ENCODE measurements around the gene CADPS.

Gene CADPS

GRCh38 chr3:62659660-62660059 is 215.6 kb downstream of the CADPS start:
- Histone ChIP-seq H3K27me3 (ENCODE audit: control insufficient read depth in 1 of 2, insufficient read depth in 2 of 2, low read length in 2 of 2) (no peaks in the 10 kb centered on the region), H3K9ac (ENCODE audit: low read length) (no peak overlapping the region), H3K9me3 (ENCODE audit: low read length) (no peaks in the 10 kb centered on the region), H3K4me1 (ENCODE audit: insufficient read depth, low read length) (no peaks in the 10 kb centered on the region), H3K27ac (ENCODE audit: low read depth, low read length) (no peak overlapping the region), H3K4me3 (ENCODE audit: low read depth in 1 of 2, low read length in 2 of 2) (no peak overlapping the region), H3K36me3 (ENCODE audit: insufficient read depth, low read length) (no peaks in the 10 kb centered on the region)

- no peaks in the 10 kb centered on the region for H3K4me1 ChIP-seq (ENCODE audit: insufficient read depth, low read length)
- H3K27ac ChIP-seq (ENCODE audit: low read depth, low read length) = no peak overlapping the region
- no peaks in the 10 kb centered on the region for H3K27me3 ChIP-seq (ENCODE audit: control insufficient read depth in 1 of 2, insufficient read depth in 2 of 2, low read length in 2 of 2)
- no peak overlapping the region for H3K9ac ChIP-seq (ENCODE audit: low read length)
- H3K36me3 ChIP-seq (ENCODE audit: insufficient read depth, low read length) = no peaks in the 10 kb centered on the region
- H3K9me3 ChIP-seq (ENCODE audit: low read length) = no peaks in the 10 kb centered on the region
- no peak overlapping the region for H3K4me3 ChIP-seq (ENCODE audit: low read depth in 1 of 2, low read length in 2 of 2)
These were observed 219.5 kb downstream of the CADPS start for GRCh38 chr3:62655691-62656063.

DNA sequence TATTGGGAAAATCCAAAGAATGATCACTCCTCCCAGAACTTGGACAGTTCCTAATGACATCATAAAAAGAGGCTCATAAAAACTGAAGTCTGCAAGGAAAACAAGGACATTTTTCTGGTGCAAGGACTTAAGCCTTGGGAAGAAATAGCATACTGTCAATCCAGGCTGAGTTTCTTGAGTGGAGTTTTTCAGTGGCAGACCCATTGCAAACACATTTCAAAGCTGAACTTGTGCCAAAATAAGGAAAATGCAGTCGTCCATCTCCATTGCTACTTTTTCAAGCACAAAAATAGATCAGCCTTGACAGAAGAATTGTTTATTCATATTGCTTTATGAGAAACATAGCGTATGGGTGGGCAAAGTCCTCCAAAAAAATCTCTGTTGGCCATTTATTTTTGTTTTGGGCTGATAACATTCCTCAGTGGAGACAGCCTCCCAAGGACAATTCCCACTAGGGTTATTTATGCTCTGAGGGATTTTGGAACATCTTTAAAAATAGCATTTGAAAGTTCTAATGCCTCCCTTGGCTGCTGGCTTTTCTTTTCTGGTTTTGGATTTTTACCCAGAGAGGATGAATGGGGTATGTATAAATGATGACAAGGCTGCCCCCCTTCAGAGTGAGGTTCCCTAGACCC is 220.0 kb downstream of the CADPS start:
- no peaks in the 10 kb centered on the region for H3K36me3 ChIP-seq (ENCODE audit: insufficient read depth, low read length)
- no peaks in the 10 kb centered on the region for H3K27me3 ChIP-seq (ENCODE audit: control insufficient read depth in 1 of 2, insufficient read depth in 2 of 2, low read length in 2 of 2)
- no peak overlapping the region for H3K27ac ChIP-seq (ENCODE audit: low read depth, low read length)
- H3K4me3 ChIP-seq (ENCODE audit: low read depth in 1 of 2, low read length in 2 of 2) = no peak overlapping the region
- H3K9me3 ChIP-seq (ENCODE audit: low read length) = no peaks in the 10 kb centered on the region
- no peak overlapping the region for H3K9ac ChIP-seq (ENCODE audit: low read length)
- H3K4me1 ChIP-seq (ENCODE audit: insufficient read depth, low read length) = no peaks in the 10 kb centered on the region

DNA sequence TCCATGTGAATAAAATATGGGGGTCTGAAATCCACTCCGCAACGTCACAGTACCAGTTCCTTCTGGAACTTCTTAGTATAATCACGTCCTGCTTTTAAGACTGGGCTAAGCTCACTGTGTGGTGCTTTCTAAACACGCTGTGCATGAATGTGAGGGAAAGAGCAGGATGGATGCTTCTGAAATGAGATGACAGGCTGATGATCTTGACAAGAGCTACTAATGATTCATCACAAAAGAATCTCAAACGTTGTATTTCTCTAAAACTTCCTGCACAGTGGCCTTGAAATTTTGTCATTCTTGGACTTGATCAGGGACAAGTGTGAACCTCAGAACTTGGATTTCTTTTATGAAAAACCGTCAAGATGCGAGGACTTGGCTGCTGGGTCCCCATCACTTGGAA is 221.4 kb downstream of the CADPS start:
- Histone ChIP-seq H3K4me1 (ENCODE audit: insufficient read depth, low read length) (no peaks in the 10 kb centered on the region), H3K4me3 (ENCODE audit: low read depth in 1 of 2, low read length in 2 of 2) (no peak overlapping the region), H3K9me3 (ENCODE audit: low read length) (no peaks in the 10 kb centered on the region), H3K36me3 (ENCODE audit: insufficient read depth, low read length) (no peaks in the 10 kb centered on the region), H3K27me3 (ENCODE audit: control insufficient read depth in 1 of 2, insufficient read depth in 2 of 2, low read length in 2 of 2) (no peaks in the 10 kb centered on the region), H3K9ac (ENCODE audit: low read length) (no peak overlapping the region), H3K27ac (ENCODE audit: low read depth, low read length) (no peak overlapping the region)

DNA sequence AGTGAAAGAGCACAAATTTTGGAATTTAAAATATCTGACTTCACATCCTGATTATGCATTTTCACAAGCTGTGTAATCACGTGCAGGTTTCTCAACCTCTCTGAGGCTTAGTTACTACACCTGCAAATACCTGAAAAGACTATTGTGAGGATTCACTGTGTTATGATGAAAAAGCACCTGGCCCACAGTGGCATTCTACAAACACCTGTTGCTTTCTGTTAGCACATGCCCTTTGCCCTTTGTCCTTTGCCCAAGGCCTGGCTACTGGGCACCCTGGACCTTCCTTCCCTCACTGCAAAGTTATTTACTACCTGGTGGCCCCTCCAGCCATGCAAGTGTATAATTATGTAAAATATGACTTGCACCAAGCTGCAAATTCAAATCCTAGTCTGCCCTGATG is 227.5 kb downstream of the CADPS start:
- Histone ChIP-seq H3K9ac (ENCODE audit: low read length) (no peak overlapping the region), H3K36me3 (ENCODE audit: insufficient read depth, low read length) (no peaks in the 10 kb centered on the region), H3K4me1 (ENCODE audit: insufficient read depth, low read length) (no peaks in the 10 kb centered on the region), H3K27ac (ENCODE audit: low read depth, low read length) (no peak overlapping the region), H3K4me3 (ENCODE audit: low read depth in 1 of 2, low read length in 2 of 2) (no peak overlapping the region), H3K27me3 (ENCODE audit: control insufficient read depth in 1 of 2, insufficient read depth in 2 of 2, low read length in 2 of 2) (peaks cover 0 to 4% of the 10 kb centered on the region in 2 donors), H3K9me3 (ENCODE audit: low read length) (no peaks in the 10 kb centered on the region)

DNA sequence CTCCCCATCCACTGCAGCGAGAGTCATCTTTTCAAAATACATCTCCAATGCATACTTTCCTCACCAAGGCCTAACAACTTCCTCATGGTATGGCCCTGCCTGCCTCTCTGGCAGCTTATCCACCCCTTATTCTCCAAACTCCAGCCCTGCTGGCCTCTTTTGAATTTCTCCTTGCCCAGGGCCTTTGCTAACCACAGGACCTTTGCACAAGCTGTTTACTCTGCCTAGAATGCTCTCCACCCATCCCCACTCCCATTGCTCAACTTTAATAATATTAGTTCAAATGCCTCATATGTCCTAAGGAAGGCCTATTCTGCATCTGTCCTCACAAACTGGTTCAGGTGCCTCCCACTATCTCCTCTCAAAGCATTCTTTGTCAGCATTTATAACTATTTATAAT is 230.7 kb downstream of the CADPS start:
- H3K36me3 ChIP-seq (ENCODE audit: insufficient read depth, low read length) = no peaks in the 10 kb centered on the region
- no peak overlapping the region for H3K9ac ChIP-seq (ENCODE audit: low read length)
- no peaks in the 10 kb centered on the region for H3K9me3 ChIP-seq (ENCODE audit: low read length)
- no peak overlapping the region for H3K27ac ChIP-seq (ENCODE audit: low read depth, low read length)
- H3K4me1 ChIP-seq (ENCODE audit: insufficient read depth, low read length) = no peaks in the 10 kb centered on the region
- no peak overlapping the region for H3K4me3 ChIP-seq (ENCODE audit: low read depth in 1 of 2, low read length in 2 of 2)
- peaks cover 0 to 4% of the 10 kb centered on the region in 2 donors for H3K27me3 ChIP-seq (ENCODE audit: control insufficient read depth in 1 of 2, insufficient read depth in 2 of 2, low read length in 2 of 2)

DNA sequence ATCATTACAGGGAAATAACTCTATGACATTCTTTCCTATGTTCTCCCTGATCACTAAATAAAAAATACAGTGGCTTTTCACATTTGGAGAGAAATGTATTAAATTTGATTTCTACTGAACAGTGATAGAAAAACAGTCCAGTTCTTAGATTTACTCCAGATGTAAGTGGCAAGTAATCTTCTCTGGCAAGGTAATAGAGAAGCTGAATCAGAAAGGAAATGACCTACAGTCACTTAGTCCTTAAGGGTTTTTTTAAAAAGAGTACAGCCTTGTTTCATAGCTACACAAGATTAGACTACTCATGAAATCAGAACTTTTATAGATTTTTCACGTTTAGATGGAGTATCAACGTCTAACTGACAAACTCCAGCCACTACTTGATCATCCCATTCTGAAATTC is 236.9 kb downstream of the CADPS start:
- no peaks in the 10 kb centered on the region for H3K27me3 ChIP-seq (ENCODE audit: control insufficient read depth in 1 of 2, insufficient read depth in 2 of 2, low read length in 2 of 2)
- no peak overlapping the region for H3K9ac ChIP-seq (ENCODE audit: low read length)
- H3K36me3 ChIP-seq (ENCODE audit: insufficient read depth, low read length) = no peaks in the 10 kb centered on the region
- H3K4me3 ChIP-seq (ENCODE audit: low read depth in 1 of 2, low read length in 2 of 2) = no peak overlapping the region
- H3K9me3 ChIP-seq (ENCODE audit: low read length) = no peaks in the 10 kb centered on the region
- no peaks in the 10 kb centered on the region for H3K4me1 ChIP-seq (ENCODE audit: insufficient read depth, low read length)
- no peak overlapping the region for H3K27ac ChIP-seq (ENCODE audit: low read depth, low read length)

DNA sequence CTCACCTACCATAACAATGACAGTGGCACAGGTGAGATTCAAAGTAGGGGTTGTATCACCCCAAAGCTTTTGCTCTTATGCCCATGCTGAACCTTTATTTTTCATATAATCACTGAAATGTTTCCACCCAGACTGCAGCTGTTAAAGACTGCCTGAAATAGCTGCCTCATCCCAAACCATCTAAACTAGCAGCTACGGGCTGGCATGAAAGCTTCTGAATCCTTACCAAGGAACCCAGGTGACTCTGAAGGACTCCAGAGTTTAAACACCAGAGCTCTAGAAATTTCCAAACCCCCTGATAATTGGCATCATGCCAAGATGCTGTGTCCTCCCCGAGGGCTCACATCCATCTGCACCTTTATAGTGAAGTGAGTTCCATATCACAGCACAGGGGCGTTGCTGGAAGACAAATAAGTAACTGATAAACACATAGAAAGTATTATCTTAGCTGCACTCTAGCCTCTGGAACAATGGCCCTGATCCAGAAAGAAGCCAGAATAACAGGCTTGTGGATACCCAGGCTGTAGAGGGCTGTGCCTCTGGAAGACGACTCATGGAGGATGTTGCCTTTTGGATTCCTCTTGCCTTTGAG is 238.9 kb downstream of the CADPS start:
- no peak overlapping the region for H3K27ac ChIP-seq (ENCODE audit: low read depth, low read length)
- no peaks in the 10 kb centered on the region for H3K9me3 ChIP-seq (ENCODE audit: low read length)
- no peaks in the 10 kb centered on the region for H3K36me3 ChIP-seq (ENCODE audit: insufficient read depth, low read length)
- no peak overlapping the region for H3K9ac ChIP-seq (ENCODE audit: low read length)
- H3K27me3 ChIP-seq (ENCODE audit: control insufficient read depth in 1 of 2, insufficient read depth in 2 of 2, low read length in 2 of 2) = peaks cover 0 to 10% of the 10 kb centered on the region in 2 donors
- H3K4me1 ChIP-seq (ENCODE audit: insufficient read depth, low read length) = no peaks in the 10 kb centered on the region
- no peak overlapping the region for H3K4me3 ChIP-seq (ENCODE audit: low read depth in 1 of 2, low read length in 2 of 2)

DNA sequence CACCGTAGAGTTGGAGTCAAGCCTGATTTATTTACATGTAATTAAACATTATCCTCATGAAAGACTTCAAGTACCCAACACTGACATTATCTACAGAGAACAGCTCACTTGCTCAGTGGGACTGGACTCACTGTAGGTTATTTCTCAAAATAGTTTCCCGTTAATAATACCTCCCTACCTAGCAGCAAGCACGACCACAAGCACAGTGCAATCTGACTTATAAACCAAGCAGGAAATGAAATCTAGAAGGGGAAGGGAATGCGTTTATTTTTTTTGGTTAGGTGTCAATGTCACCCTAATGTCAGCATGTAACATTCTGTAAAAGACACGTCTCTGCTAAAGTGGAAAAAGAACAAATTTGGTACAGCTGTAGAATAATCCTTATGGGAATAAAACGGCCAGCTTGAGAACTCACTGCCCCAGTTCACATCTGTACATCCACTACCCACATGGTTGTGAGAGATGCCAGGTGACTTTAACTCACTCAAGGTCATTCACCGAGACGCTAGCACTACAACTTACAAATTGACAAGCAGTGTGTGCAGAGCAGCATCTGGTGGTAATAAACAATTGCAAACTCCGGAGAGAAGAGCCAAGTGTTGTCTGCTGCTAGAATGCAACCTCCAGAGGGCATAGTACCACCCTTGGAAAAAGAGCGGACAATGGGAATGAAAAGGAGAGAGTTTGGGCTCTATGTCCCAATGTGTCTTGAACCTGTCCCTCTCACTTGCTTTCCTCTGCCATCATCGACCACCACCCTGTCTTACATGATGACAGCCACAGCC is 242.5 kb downstream of the CADPS start:
- Histone ChIP-seq H3K27ac (ENCODE audit: low read depth, low read length) (no peak overlapping the region), H3K36me3 (ENCODE audit: insufficient read depth, low read length) (no peaks in the 10 kb centered on the region), H3K4me3 (ENCODE audit: low read depth in 1 of 2, low read length in 2 of 2) (no peak overlapping the region), H3K9ac (ENCODE audit: low read length) (no peak overlapping the region), H3K4me1 (ENCODE audit: insufficient read depth, low read length) (no peaks in the 10 kb centered on the region), H3K9me3 (ENCODE audit: low read length) (no peaks in the 10 kb centered on the region), H3K27me3 (ENCODE audit: control insufficient read depth in 1 of 2, insufficient read depth in 2 of 2, low read length in 2 of 2) (peaks cover 0 to 10% of the 10 kb centered on the region in 2 donors)

DNA sequence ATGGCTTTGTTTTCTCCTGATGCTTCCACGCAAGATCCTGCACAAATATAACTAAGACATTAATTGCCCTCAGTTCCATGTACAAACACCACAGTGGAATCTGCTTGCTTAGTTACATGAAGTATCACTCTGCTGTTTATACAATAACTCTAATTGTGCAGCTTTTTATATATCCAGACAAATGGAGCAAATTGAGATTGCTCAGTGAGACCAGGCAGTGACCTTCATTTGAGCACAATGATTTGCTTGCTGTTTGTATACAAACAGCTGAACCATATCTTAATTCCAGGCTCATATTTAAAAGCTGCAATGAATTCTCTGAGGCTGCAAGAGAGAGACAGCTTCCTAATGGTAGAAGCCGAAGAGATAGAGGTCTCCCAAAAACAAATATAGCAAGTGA is 243.7 kb downstream of the CADPS start:
- Histone ChIP-seq H3K9me3 (ENCODE audit: low read length) (no peaks in the 10 kb centered on the region), H3K36me3 (ENCODE audit: insufficient read depth, low read length) (no peaks in the 10 kb centered on the region), H3K27ac (ENCODE audit: low read depth, low read length) (no peak overlapping the region), H3K27me3 (ENCODE audit: control insufficient read depth in 1 of 2, insufficient read depth in 2 of 2, low read length in 2 of 2) (peaks cover 0 to 10% of the 10 kb centered on the region in 2 donors), H3K4me1 (ENCODE audit: insufficient read depth, low read length) (no peaks in the 10 kb centered on the region), H3K9ac (ENCODE audit: low read length) (no peak overlapping the region), H3K4me3 (ENCODE audit: low read depth in 1 of 2, low read length in 2 of 2) (no peak overlapping the region)

GRCh38 chr3:62630664-62631063 is 244.6 kb downstream of the CADPS start:
- H3K27ac ChIP-seq (ENCODE audit: low read depth, low read length) = no peak overlapping the region
- H3K36me3 ChIP-seq (ENCODE audit: insufficient read depth, low read length) = no peaks in the 10 kb centered on the region
- no peak overlapping the region for H3K9ac ChIP-seq (ENCODE audit: low read length)

More at GRCh38 chr3:62630664-62631063, 244.6 kb downstream of the CADPS start:
- peaks cover 0 to 10% of the 10 kb centered on the region in 2 donors for H3K27me3 ChIP-seq (ENCODE audit: control insufficient read depth in 1 of 2, insufficient read depth in 2 of 2, low read length in 2 of 2)
- no peak overlapping the region for H3K4me3 ChIP-seq (ENCODE audit: low read depth in 1 of 2, low read length in 2 of 2)
- no peaks in the 10 kb centered on the region for H3K9me3 ChIP-seq (ENCODE audit: low read length)
- H3K4me1 ChIP-seq (ENCODE audit: insufficient read depth, low read length) = no peaks in the 10 kb centered on the region

Measured in muscle layer of colon (tissue), 2 donors.